ENCODE data around the gene SPINT2.
"Not testable (repeated sequence)": the region's sequence is repeated elsewhere in the genome, so short reads cannot be mapped to it uniquely, and the experiment has no call there.

The SPINT2 gene

DNA sequence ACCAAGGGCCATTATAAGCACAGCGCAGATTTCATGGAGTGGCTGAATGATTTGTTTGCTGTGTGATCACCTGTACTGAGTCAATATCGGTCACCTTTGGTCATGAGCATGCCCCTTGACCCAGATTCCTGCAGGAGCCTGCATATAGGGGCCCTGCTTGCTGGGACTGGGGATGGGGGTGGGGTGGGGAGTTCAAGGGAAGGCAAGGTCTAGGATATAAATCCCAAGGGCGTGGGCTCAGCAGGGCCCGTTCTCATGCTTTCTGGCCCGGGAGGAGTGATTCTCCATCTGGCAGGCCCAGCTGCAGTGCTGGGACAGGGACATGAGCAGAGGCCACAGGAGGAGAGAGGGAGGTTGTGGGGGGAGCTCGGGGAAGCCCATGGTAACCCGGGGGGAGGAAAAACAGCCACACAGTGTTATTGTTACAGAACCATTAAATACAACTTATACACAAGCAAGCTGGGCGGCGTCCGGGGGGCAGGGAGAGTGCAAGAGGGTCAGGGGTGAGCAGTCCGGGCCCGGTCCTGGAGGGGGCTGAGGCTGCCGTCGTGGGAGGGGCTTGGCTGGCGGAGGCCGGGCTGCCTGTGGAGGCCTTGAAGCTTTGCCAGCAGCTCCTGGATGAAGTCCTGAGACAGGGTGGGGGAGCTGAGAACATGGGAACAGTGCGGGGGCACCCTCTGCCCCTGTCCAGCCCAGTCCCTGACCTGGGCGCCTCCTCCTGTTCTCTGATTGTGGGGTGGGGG, 13.4 kb upstream of the SPINT2 start:
- H3K27ac Mint-ChIP-seq = peak overlapping the region; percentile 47
- peaks cover 47% of the 10 kb centered on the region for H3K27me3 Mint-ChIP-seq
- H3K4me3 Mint-ChIP-seq = no peak overlapping the region
- peaks cover 39% of the 10 kb centered on the region for H3K36me3 Mint-ChIP-seq (ENCODE audit: low read depth)
- H3K9me3 Mint-ChIP-seq = no peaks in the 10 kb centered on the region
- peaks cover 70% of the 10 kb centered on the region for H3K4me1 Mint-ChIP-seq (ENCODE audit: low read depth)
- intact Hi-C loops (cut with micrococcal nuclease) = no loop called here

DNA sequence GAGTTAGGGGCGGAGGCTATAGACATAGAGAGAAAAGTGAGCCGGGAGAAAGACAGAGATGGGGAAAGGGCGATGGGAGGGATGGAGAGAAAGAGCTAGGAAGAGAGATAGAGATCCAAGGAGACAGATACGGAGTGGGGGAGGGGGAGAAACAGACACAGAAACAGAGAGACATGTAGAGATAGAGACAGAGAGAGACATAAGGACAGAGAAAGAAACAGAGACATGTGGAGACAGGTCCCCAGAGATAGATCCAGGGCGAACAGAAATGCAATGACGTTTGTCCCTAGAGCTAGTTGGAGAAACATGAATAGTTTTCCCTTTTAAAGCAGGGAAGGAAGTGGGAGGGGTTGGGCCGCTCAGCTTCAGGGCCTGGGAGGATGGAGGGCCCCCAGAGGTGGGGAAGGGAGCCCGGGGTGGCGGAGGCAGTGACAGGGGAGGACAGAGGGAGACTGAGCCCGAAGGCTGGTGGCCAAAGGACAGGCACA, 12.8 kb upstream of the SPINT2 start:
- H3K4me3 Mint-ChIP-seq = peak overlapping the region; percentile 30
- H3K27me3 Mint-ChIP-seq = peaks cover 51% of the 10 kb centered on the region
- no peaks in the 10 kb centered on the region for H3K9me3 Mint-ChIP-seq
- intact Hi-C loops (cut with micrococcal nuclease) = no loop called here
- peak overlapping the region; percentile 47 for H3K27ac Mint-ChIP-seq
- peaks cover 39% of the 10 kb centered on the region for H3K36me3 Mint-ChIP-seq (ENCODE audit: low read depth)
- peaks cover 66% of the 10 kb centered on the region for H3K4me1 Mint-ChIP-seq (ENCODE audit: low read depth)

DNA sequence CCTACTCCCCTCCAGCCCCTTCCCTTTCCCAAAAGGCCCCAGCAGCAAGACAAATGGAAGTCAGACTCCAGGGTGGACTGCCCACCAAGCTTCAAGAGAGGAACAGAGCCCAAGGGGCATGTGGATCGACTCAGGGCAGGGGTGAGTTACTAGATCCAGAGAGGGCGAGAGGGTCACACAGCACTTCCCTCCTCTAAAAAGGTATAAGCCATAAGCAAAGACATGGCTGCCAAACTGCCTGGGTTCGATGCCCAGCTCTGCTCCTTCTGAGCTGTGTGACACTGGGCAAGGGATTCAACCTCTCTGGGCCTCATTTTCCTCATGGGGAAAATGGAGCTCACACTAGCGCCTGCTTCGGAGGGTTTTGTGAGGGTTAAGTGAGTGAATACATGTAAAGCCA, 12.0 kb upstream of the SPINT2 start:
- Mint-ChIP-seq H3K9me3 (no peaks in the 10 kb centered on the region), H3K4me3 (no peak overlapping the region), H3K4me1 (ENCODE audit: low read depth) (peaks cover 67% of the 10 kb centered on the region), H3K36me3 (ENCODE audit: low read depth) (peaks cover 39% of the 10 kb centered on the region), H3K27me3 (peaks cover 58% of the 10 kb centered on the region), H3K27ac (peak overlapping the region; percentile 47)
- intact Hi-C loops (cut with micrococcal nuclease) = no loop called here

DNA sequence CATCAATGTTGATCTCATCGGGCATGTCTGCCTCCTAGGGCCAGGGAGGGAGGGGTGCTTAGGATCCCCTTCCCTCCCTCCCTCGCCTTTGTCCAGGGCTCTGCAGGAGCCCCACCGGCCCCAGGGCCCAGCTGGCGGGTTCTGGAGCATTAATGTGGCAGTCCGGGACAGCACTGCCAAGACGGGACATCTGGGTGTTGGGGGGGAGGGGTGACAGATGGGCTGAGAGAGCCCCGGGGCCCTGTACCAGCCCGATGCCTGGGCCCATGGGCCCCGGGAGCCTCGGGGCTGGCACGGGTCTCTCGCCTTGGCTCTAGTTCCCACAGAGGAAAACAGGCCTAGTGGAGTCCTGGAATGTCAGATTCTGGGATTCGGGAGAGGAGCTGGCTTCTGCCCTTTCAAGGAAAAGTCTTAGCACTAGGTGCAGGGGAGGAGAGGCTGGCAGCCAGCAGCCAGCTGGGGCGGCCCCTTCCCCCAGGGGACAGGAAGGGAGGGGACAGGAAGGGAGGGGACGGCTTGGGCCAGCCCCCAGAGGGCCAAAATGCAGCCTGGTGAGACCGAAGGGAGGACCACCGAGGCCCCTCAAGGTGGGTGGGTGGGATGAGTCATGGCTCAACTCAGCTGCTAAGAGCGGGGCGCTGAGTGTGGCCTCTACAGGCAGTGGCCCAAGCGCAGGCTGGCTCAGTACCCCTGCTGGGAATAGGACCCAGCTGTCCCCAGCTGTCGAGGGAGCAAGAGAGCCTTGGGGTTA, 11.3 kb upstream of the SPINT2 start:
- peaks cover 63% of the 10 kb centered on the region for H3K27me3 Mint-ChIP-seq
- peak overlapping the region; percentile 26 for H3K4me3 Mint-ChIP-seq
- intact Hi-C loops (cut with micrococcal nuclease) = no loop called here
- no peak overlapping the region for H3K27ac Mint-ChIP-seq
- peaks cover 39% of the 10 kb centered on the region for H3K36me3 Mint-ChIP-seq (ENCODE audit: low read depth)
- H3K9me3 Mint-ChIP-seq = no peaks in the 10 kb centered on the region
- H3K4me1 Mint-ChIP-seq (ENCODE audit: low read depth) = peaks cover 67% of the 10 kb centered on the region

DNA sequence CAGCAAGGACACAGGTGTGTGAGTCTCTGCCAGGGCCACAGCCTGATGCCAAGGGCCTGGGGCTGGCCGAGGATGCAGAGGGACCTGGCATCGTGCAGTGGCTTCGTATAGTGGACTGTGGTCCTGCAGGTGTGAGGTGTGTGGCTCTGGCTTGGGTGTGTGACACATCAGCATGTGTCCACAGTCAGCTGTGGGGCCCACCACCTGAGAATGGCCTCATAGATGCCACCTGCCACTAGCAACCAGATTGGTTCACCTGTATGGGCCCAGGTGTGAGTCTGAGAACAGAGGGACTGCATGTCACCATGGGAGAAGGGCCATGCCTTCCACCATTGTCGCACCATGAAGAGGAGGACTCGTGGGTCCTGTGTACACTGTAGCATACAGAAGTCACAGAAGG, 10.6 kb upstream of the SPINT2 start:
- Mint-ChIP-seq H3K9me3 (no peaks in the 10 kb centered on the region), H3K27me3 (peaks cover 66% of the 10 kb centered on the region), H3K36me3 (ENCODE audit: low read depth) (peaks cover 39% of the 10 kb centered on the region), H3K4me1 (ENCODE audit: low read depth) (peaks cover 67% of the 10 kb centered on the region), H3K27ac (no peak overlapping the region), H3K4me3 (peak overlapping the region; percentile 1)
- intact Hi-C loops (cut with micrococcal nuclease) = no loop called here

DNA sequence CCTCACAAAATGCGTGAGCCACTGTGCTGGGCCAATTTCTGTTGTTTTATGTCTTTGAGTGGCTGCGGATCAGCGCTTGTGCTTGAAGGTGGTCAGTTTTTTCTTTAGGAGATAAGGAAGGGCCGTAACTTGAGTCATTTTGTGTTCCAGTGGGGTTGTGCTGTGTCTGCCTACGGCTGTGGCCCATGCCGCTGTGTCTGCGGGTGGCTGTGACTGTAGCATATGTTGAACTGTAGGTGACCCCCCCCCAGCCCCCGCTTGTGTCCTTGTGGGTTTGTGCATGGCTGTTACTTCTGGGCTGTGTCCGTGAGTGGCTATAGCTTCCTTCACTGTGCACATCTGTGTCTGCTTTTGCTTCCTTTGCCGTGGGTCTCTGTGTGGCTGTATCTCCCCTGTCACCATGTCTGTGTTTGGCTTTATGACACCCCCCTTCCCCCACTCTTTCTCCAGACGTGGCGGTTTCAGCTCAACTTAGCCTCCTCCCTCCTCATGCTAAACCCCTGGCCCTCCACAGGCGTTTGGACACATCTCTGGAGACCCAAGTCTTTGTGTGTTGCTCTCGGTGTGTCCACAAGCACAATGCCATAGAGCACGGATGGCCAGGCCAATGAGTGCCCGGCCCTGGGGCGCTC, 8.9 kb upstream of the SPINT2 start:
- peaks cover 58% of the 10 kb centered on the region for H3K4me1 Mint-ChIP-seq (ENCODE audit: low read depth)
- peak overlapping the region; percentile 85 for H3K4me3 Mint-ChIP-seq
- peaks cover 36% of the 10 kb centered on the region for H3K36me3 Mint-ChIP-seq (ENCODE audit: low read depth)

DNA sequence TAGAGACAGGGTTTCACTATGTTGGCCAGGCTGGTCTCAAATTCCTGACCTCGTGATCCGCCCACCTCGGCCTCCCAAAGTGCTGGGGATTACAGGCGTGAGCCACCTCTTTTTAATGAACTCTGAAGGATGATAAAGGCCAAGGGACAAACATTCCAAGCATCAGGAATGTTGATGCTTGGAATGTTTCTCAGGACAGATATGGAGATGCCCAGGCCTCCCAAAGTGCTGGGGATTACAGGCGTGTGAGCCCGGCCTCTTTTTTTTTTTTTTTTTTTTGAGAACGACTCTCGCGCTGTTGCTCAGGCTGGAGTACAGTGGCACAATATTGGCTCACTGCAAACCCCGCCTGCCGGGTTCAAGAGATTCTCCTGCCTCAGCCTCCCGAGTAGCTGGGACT, 2.4 kb upstream of the SPINT2 start:
- intact Hi-C loops (cut with micrococcal nuclease) = loop anchor here (5.0 kb wide), 1 partner anchor 55 kb away; the partner anchor contains the start of genes KCNK6 and YIF1B
- H3K4me3 Mint-ChIP-seq, H3K9me3 Mint-ChIP-seq: not testable (repeated sequence)
- Mint-ChIP-seq H3K27ac (peak overlapping the region; percentile 98), H3K27me3 (peaks cover 12% of the 10 kb centered on the region), H3K4me1 (ENCODE audit: low read depth) (peaks cover 37% of the 10 kb centered on the region), H3K36me3 (ENCODE audit: low read depth) (peaks cover 25% of the 10 kb centered on the region)

More for the DNA sequence above, 8.9 kb upstream of the SPINT2 start:
- Mint-ChIP-seq H3K9me3 (no peaks in the 10 kb centered on the region), H3K27me3 (peaks cover 65% of the 10 kb centered on the region), H3K27ac (peak overlapping the region; percentile 84)
- intact Hi-C loops (cut with micrococcal nuclease) = loop anchor here (1.0 kb wide), 1 partner anchor 9 kb away; the partner anchor contains the start of gene SPINT2

DNA sequence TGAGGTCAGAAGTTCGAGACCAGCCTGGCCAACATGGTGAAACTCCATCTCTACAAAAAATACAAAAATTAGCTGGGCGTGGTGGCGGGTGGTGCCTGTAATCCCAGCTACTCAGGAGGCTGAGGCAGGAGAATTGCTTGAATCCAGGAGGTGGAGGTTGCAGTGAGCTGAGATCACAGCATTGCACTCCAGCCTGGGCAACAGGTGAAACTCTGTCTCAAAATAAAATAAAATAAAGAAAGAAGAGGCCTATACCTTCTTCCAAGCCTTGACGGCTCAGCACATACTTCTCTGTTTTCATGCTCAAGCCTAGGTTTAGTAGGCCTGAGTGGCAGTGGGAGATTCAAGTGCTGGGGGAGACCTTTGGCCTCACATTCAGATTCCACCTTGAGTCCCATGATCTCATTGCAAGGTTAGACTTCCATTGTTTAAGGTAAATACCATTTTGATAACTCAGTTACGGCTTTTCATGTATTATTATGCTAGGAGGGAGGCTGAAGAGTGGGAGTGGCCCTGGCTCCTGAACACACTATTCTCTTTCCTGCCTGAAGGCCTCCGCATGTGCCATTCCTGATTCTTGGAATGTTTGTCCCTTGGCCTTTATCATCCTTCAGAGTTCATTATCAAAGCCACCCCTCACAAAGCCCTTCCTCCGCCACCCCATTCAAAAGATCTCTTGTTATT, 1.6 kb upstream of the SPINT2 start:
- Mint-ChIP-seq H3K9me3 (no peaks in the 10 kb centered on the region), H3K4me3 (peak overlapping the region; percentile 10), H3K4me1 (ENCODE audit: low read depth) (peaks cover 43% of the 10 kb centered on the region), H3K27ac (peak overlapping the region; percentile 98), H3K27me3 (peaks cover 6% of the 10 kb centered on the region), H3K36me3 (ENCODE audit: low read depth) (peaks cover 33% of the 10 kb centered on the region)
- intact Hi-C loops (cut with micrococcal nuclease) = loop anchor here (5.0 kb wide), 1 partner anchor 55 kb away; the partner anchor contains the start of genes KCNK6 and YIF1B

DNA sequence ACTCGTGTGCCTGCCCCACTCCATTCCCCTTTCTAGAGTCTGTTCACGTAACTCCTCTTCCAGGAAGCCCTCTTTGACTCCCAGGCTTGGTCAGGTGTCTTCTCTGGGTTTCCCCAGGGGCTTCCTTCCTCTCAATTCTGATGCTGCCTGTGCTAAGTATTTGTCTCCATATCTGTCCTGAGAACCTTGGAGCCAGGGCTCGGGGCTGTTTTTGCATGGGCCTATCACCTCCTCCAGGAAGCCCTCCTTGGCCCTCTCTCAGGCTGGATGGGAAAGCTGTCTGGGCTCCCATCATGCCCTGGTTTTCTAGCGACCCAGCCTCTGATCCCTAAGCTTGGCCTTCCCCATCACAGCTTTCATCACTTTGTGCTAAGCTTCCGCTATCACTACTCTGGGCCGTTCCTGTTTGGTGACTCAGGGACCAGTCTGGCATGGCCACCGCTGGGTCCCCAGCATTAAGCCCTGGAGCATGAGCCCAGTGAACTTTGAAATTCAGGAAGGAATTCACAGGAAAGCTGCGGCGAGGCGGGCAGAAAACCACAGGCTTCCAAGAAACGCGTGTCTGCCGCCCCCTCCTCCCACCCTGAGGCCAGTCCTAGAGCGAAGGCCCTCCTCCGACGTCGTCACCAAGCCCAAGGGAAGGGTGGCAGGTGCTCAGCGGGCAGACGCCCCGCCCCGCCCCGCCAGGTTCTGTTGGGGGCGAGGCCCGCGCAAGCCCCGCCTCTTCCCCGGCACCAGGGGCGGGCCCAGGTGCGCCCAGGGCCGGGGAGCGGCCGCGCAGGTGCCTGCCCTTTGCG, 486 bp upstream of the SPINT2 start:
- peaks cover 54% of the 10 kb centered on the region for H3K4me1 Mint-ChIP-seq (ENCODE audit: low read depth)
- H3K27ac Mint-ChIP-seq = peak overlapping the region; percentile 98
- H3K36me3 Mint-ChIP-seq (ENCODE audit: low read depth) = peaks cover 43% of the 10 kb centered on the region
- no peaks in the 10 kb centered on the region for H3K9me3 Mint-ChIP-seq
- no peaks in the 10 kb centered on the region for H3K27me3 Mint-ChIP-seq
- intact Hi-C loops (cut with micrococcal nuclease) = loop anchor here (1.0 to 5.0 kb wide), 2 partner anchors 8 to 53 kb away; partner anchors contain the start of genes KCNK6, PPP1R14A and YIF1B
- H3K4me3 Mint-ChIP-seq = peak overlapping the region; percentile 99

DNA sequence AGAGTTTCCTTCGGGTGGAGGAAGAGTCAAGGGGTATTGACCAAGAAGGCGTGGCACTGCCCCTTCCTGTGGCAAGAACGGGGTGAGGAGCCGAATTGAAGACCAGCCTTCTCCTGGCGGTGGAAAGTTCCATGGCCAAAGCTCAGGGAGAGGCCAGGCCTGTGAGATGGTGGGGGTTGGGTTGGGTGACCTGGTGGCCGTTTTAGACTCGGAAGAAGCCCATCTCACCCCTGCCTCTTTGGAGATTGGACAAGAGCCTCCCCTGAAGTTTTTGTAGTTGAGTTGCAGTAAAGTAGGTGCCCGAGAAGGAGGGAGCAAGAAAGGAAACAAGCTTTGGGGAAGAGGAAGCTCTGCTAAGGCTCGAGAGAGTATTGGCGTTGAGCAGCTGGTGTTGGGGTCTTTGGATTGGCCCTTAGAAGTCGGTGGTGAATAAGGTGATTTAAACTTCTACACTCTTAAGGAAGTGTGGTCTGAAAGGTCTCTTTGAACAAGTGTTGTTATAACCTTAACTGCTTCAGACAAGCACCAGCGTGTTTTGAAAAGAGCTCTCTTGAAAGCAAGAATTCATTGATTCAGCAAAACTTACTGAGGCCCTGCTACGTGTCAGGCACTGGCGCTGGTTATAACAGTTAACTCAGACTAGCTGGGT, 964 bp downstream of the SPINT2 start:
- H3K27me3 Mint-ChIP-seq = no peaks in the 10 kb centered on the region
- peaks cover 67% of the 10 kb centered on the region for H3K4me1 Mint-ChIP-seq (ENCODE audit: low read depth)
- H3K27ac Mint-ChIP-seq = peak overlapping the region; percentile 98
- H3K36me3 Mint-ChIP-seq (ENCODE audit: low read depth) = peaks cover 58% of the 10 kb centered on the region
- H3K9me3 Mint-ChIP-seq = no peaks in the 10 kb centered on the region
- intact Hi-C loops (cut with micrococcal nuclease) = no loop called here
- H3K4me3 Mint-ChIP-seq = peak overlapping the region; percentile 99

DNA sequence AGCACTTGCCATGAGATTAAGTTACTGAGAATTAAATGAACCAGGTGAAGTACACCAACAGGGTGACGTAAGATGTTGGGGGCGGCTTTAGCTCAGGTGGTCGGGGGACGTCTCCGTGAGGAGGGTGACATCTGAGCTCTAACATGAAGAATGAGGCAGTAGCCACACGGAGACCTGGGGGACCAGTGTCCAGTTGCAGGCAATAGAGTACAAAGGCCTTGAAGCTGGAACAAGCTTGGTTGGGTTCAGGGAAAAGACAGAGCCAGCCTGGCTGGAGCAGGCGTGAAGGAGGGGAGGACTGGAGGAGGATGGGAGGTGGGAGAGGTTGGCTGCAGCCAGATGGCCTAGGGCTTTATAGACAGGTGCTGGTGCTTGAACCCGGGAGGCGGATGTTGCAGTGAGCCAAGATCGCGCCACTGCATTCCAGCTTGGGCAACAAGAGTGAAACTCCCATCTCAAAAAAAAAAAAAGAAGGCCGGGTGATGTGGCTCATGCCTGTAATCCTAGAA, 1.6 kb downstream of the SPINT2 start:
- H3K4me3 Mint-ChIP-seq = peak overlapping the region; percentile 99
- peaks cover 64% of the 10 kb centered on the region for H3K36me3 Mint-ChIP-seq (ENCODE audit: low read depth)
- H3K27ac Mint-ChIP-seq = peak overlapping the region; percentile 98
- intact Hi-C loops (cut with micrococcal nuclease) = no loop called here
- H3K4me1 Mint-ChIP-seq (ENCODE audit: low read depth) = peaks cover 74% of the 10 kb centered on the region
- no peaks in the 10 kb centered on the region for H3K9me3 Mint-ChIP-seq
- H3K27me3 Mint-ChIP-seq = no peaks in the 10 kb centered on the region

DNA sequence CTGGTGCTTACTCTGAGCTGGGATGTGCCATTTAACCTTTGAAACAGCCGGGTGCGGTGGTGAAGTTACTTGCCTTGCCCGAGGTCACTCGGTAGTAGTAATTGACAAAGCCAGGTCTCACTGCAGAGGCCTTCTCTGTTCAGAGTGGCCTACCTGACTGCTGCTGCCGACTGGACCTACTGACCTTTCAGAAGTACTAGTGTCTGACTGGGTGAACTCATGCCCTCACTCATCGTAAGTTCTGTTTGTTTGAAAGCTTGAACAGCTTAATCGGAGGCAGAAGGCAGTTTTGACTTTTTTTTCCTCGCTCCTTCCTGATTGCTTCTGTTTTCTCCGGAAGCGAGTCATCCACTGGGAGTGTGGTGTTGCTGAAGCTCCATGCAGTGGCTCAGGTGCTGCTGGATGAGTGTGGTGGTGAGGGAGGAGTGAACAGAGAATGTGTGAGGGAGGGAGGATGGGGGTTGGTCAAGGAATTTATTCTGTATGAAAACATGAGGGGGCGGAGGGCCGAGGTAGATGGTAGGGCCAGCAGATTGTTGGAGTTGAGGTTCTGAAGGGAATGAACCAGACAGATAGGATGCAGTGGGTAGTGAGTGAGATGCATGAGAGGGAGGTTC, 2.7 kb downstream of the SPINT2 start:
- peak overlapping the region; percentile 98 for H3K27ac Mint-ChIP-seq
- H3K36me3 Mint-ChIP-seq (ENCODE audit: low read depth) = peaks cover 75% of the 10 kb centered on the region
- peaks cover 80% of the 10 kb centered on the region for H3K4me1 Mint-ChIP-seq (ENCODE audit: low read depth)
- H3K9me3 Mint-ChIP-seq = no peaks in the 10 kb centered on the region
- intact Hi-C loops (cut with micrococcal nuclease) = no loop called here
- peak overlapping the region; percentile 99 for H3K4me3 Mint-ChIP-seq
- H3K27me3 Mint-ChIP-seq = no peaks in the 10 kb centered on the region
